Measurements from ENCODE around the gene TTL. TPM values are rescaled to one million over a fixed set of nuclear protein-coding genes. Genes with fewer than 3 reads are reported as not detected.

TTL gene
- total and polyA plus RNA-seq, 2 donors from 2014 or later: 11.1 to 23.5 TPM

DNA sequence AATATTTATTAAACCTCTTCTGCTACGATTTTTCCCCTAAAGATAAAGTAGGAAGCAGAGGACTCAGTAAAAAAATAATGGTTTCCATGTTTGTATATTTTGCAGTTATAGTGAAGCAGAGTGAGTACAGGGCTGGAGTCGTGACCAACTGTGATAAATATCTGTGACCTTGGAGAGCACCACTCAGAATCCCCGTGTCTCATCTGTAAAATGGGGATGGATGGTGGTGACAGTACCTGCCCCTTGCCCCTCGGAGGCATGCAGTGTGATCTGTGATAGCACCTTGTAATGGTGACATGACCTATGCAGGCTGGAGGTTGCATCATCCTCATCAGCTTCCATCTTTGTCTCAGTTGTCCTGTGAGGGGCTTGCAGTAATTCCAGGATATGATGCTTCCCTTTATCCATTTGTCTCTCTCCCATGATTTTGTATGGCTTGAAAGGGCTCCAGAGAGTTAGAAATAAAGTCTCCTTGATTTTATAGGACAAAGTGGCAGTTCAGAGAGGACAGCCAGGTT, 5.5 kb downstream of the TTL start:
- no peaks in the 10 kb centered on the region for H3K36me3 ChIP-seq (ENCODE audit: control insufficient read depth in 2 of 3, insufficient read depth in 3 of 3, low read length in 3 of 3)
- DNase-seq (no peak), FAIRE-seq (no peak)
- TF ChIP-seq CTCF (IDR thresholded peaks at IDR 0.05; ENCODE audit: borderline replicate concordance, extremely low read depth, insufficient read depth): no peak
- no peak overlapping the region for H3K9ac ChIP-seq (ENCODE audit: low read length in 3 of 3)
- H3K9me3 ChIP-seq (ENCODE audit: control insufficient read depth in 2 of 3, insufficient read depth in 1 of 3, low read length in 3 of 3): no peaks in the 10 kb centered on the region
- H3K27me3 ChIP-seq (ENCODE audit: control insufficient read depth, insufficient read depth, low read length): no peaks in the 10 kb centered on the region
- intact Hi-C loops (cut with DNase I): no loop called here
- H3K4me3 ChIP-seq (ENCODE audit: low read length in 3 of 3): no peak overlapping the region
- no peak overlapping the region for H3K27ac ChIP-seq (ENCODE audit: low read depth in 2 of 2, low read length in 2 of 2)
- peaks cover 0 to 8% (median 5%) of the 10 kb centered on the region in 3 donors for H3K4me1 ChIP-seq (ENCODE audit: control insufficient read depth in 2 of 3, insufficient read depth in 2 of 3, low read depth in 1 of 3, low read length in 3 of 3)

DNA sequence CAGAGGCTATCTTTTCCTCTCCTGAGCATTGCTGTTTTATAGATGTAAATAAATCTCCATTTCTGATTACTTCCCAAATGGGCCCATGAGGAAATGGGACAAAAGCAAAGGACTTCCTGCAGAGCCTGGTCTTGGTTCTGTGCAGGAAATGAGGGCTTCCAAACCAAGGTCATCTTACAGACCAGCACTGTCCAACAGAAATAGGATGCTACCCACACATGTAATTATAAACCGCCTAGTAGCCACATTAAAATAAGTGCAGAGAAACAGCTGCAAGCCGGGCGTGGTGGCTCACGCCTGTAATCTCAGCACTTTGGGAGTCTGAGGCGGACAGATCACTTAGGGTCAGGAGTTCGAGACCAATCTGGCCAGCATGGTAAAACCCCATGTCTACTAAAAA, 6.2 kb downstream of the TTL start:
- no peaks in the 10 kb centered on the region for H3K27me3 ChIP-seq (ENCODE audit: control insufficient read depth, insufficient read depth, low read length)
- DNase-seq (peak in 1 of 5 donors; percentile 5), FAIRE-seq (no peak)
- H3K9ac ChIP-seq (ENCODE audit: low read length in 3 of 3): no peak overlapping the region
- no peak overlapping the region for H3K27ac ChIP-seq (ENCODE audit: low read depth in 2 of 2, low read length in 2 of 2)
- H3K36me3 ChIP-seq (ENCODE audit: control insufficient read depth in 2 of 3, insufficient read depth in 3 of 3, low read length in 3 of 3): no peaks in the 10 kb centered on the region
- peaks cover 0 to 8% (median 2%) of the 10 kb centered on the region in 3 donors for H3K4me1 ChIP-seq (ENCODE audit: control insufficient read depth in 2 of 3, insufficient read depth in 2 of 3, low read depth in 1 of 3, low read length in 3 of 3)
- no peak overlapping the region for H3K4me3 ChIP-seq (ENCODE audit: low read length in 3 of 3)
- H3K9me3 ChIP-seq (ENCODE audit: control insufficient read depth in 2 of 3, insufficient read depth in 1 of 3, low read length in 3 of 3): no peaks in the 10 kb centered on the region
- intact Hi-C loops (cut with DNase I): no loop called here
- no peak for TF ChIP-seq CTCF (IDR thresholded peaks at IDR 0.05; ENCODE audit: borderline replicate concordance, extremely low read depth, insufficient read depth)

- no peak overlapping the region for H3K4me3 ChIP-seq (ENCODE audit: low read length in 3 of 3)
- H3K27ac ChIP-seq (ENCODE audit: low read depth in 2 of 2, low read length in 2 of 2): no peak overlapping the region
- peaks cover 0 to 2% (median 0%) of the 10 kb centered on the region in 3 donors for H3K4me1 ChIP-seq (ENCODE audit: control insufficient read depth in 2 of 3, insufficient read depth in 2 of 3, low read depth in 1 of 3, low read length in 3 of 3)
- FAIRE-seq (no peak), DNase-seq (no peak)
- intact Hi-C loops (cut with DNase I): no loop called here
- no peaks in the 10 kb centered on the region for H3K27me3 ChIP-seq (ENCODE audit: control insufficient read depth, insufficient read depth, low read length)
- no peak for TF ChIP-seq CTCF (IDR thresholded peaks at IDR 0.05; ENCODE audit: borderline replicate concordance, extremely low read depth, insufficient read depth)
- H3K9me3 ChIP-seq (ENCODE audit: control insufficient read depth in 2 of 3, insufficient read depth in 1 of 3, low read length in 3 of 3): no peaks in the 10 kb centered on the region
- no peak overlapping the region for H3K9ac ChIP-seq (ENCODE audit: low read length in 3 of 3)
- H3K36me3 ChIP-seq (ENCODE audit: control insufficient read depth in 2 of 3, insufficient read depth in 3 of 3, low read length in 3 of 3): peaks cover 0 to 5% (median 3%) of the 10 kb centered on the region in 3 donors
These were observed 10.0 kb downstream of the TTL start for GRCh38 chr2:112491946-112492345.

GRCh38 chr2:112493048-112493447, 11.1 kb downstream of the TTL start:
- no peak for TF ChIP-seq CTCF (IDR thresholded peaks at IDR 0.05; ENCODE audit: borderline replicate concordance, extremely low read depth, insufficient read depth)
- FAIRE-seq: no peak
- Histone ChIP-seq H3K4me1 (ENCODE audit: control insufficient read depth in 2 of 3, insufficient read depth in 2 of 3, low read depth in 1 of 3, low read length in 3 of 3) (peaks cover 0 to 2% (median 0%) of the 10 kb centered on the region in 3 donors), H3K9me3 (ENCODE audit: control insufficient read depth in 2 of 3, insufficient read depth in 1 of 3, low read length in 3 of 3) (no peaks in the 10 kb centered on the region), H3K36me3 (ENCODE audit: control insufficient read depth in 2 of 3, insufficient read depth in 3 of 3, low read length in 3 of 3) (peaks cover 0 to 5% (median 3%) of the 10 kb centered on the region in 3 donors), H3K27ac (ENCODE audit: low read depth in 2 of 2, low read length in 2 of 2) (no peak overlapping the region), H3K4me3 (ENCODE audit: low read length in 3 of 3) (no peak overlapping the region), H3K9ac (ENCODE audit: low read length in 3 of 3) (no peak overlapping the region), H3K27me3 (ENCODE audit: control insufficient read depth, insufficient read depth, low read length) (no peaks in the 10 kb centered on the region)
- no peak for DNase-seq
- intact Hi-C loops (cut with DNase I): no loop called here
